Measurements from ENCODE around the gene SLC22A7. TPM values are rescaled to one million over a fixed set of nuclear protein-coding genes. Genes with fewer than 3 reads are reported as not detected.

The SLC22A7 gene
- polyA plus RNA-seq, 1 experiment = not detected

GRCh38 chr6:43267619-43268354 is 30.3 kb upstream of the SLC22A7 start:
- no peak for DNase-seq (ENCODE audit: low read depth)
- no peak for TF ChIP-seq CTCF (IDR thresholded peaks at IDR 0.05; ENCODE audit: insufficient read depth, low read depth, low read length)
- ChIA-PET POLR2A (no interaction called here), CTCF (interaction anchor here (0.8 to 2.2 kb wide), 4 partner anchors 9 to 239 kb away, joined by 3 to 11 read pairs (median 4); no protein-coding TSS in a partner anchor)
- Histone ChIP-seq H3K4me3 (ENCODE audit: low read depth, low read length) (no peak overlapping the region), H3K36me3 (ENCODE audit: control insufficient read depth, insufficient read depth, low read length) (no peaks in the 10 kb centered on the region), H3K27me3 (ENCODE audit: control insufficient read depth, insufficient read depth, low read length) (peaks cover 23% of the 10 kb centered on the region)

GRCh38 chr6:43268355-43268700 is 29.7 kb upstream of the SLC22A7 start:
- H3K4me3 ChIP-seq (ENCODE audit: low read depth, low read length) = no peak overlapping the region
- H3K36me3 ChIP-seq (ENCODE audit: control insufficient read depth, insufficient read depth, low read length) = no peaks in the 10 kb centered on the region
- TF ChIP-seq CTCF (IDR thresholded peaks at IDR 0.05; ENCODE audit: insufficient read depth, low read depth, low read length) = no peak
- ChIA-PET CTCF (interaction anchor here (0.8 to 2.2 kb wide), 4 partner anchors 8 to 239 kb away, joined by 3 to 11 read pairs (median 4); no protein-coding TSS in a partner anchor), POLR2A (no interaction called here)
- DNase-seq (ENCODE audit: low read depth) = no peak
- H3K27me3 ChIP-seq (ENCODE audit: control insufficient read depth, insufficient read depth, low read length) = peaks cover 26% of the 10 kb centered on the region

- Histone ChIP-seq H3K4me3 (ENCODE audit: low read depth, low read length) (no peak overlapping the region), H3K36me3 (ENCODE audit: control insufficient read depth, insufficient read depth, low read length) (no peaks in the 10 kb centered on the region), H3K27me3 (ENCODE audit: control insufficient read depth, insufficient read depth, low read length) (peaks cover 31% of the 10 kb centered on the region)
- ChIA-PET CTCF (interaction anchor here (0.8 to 2.2 kb wide), 5 partner anchors 8 to 238 kb away, joined by 3 to 11 read pairs (median 3); no protein-coding TSS in a partner anchor), POLR2A (no interaction called here)
- TF ChIP-seq CTCF (IDR thresholded peaks at IDR 0.05; ENCODE audit: insufficient read depth, low read depth, low read length) = no peak
- no peak for DNase-seq (ENCODE audit: low read depth)
Measured at GRCh38 chr6:43268782-43269272, 29.2 kb upstream of the SLC22A7 start.

GRCh38 chr6:43269273-43270007 is 28.6 kb upstream of the SLC22A7 start:
- no peak for DNase-seq (ENCODE audit: low read depth)
- CTCF ChIA-PET = interaction anchor here (0.9 to 2.2 kb wide), 3 partner anchors 65 to 238 kb away, joined by 3 to 11 read pairs (median 5); no protein-coding TSS in a partner anchor
- TF ChIP-seq CTCF (IDR thresholded peaks at IDR 0.05; ENCODE audit: insufficient read depth, low read depth, low read length) = no peak
- H3K36me3 ChIP-seq (ENCODE audit: control insufficient read depth, insufficient read depth, low read length) = no peaks in the 10 kb centered on the region
- H3K4me3 ChIP-seq (ENCODE audit: low read depth, low read length) = peak overlapping the region; percentile 19
- POLR2A ChIA-PET = no interaction called here
- H3K27me3 ChIP-seq (ENCODE audit: control insufficient read depth, insufficient read depth, low read length) = peaks cover 36% of the 10 kb centered on the region

Data from BJ (cell line).